Measurements from ENCODE around the gene IGDCC3. TPM values are rescaled to one million over a fixed set of nuclear protein-coding genes. Genes with fewer than 3 reads are reported as not detected.

Gene IGDCC3
- total RNA-seq, 2 donors from 2014 or later, result not detected

DNA sequence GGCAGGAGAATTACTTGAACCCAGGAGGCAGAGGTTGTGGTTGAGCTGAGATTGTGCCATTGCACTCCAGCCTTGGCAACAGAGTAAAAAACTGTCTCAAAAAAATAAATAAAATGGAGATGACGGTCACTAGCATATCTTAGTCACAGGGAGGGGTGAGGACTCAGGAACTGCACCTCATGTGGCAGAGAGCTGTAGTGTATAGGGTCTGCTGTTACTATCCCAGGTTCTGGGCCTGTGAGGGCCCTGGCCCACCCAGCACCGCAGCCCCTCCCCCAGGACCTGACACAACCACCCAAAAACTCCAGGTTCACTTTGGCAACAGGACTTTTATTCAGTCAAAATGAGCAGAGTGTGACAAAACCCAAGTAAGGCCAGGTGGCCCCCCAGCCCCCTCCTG lies 51.0 kb downstream of the IGDCC3 start:
- ATAC-seq, result no peak
- DNase-seq, result no peak
- TF ChIP-seq, protein P1, sequence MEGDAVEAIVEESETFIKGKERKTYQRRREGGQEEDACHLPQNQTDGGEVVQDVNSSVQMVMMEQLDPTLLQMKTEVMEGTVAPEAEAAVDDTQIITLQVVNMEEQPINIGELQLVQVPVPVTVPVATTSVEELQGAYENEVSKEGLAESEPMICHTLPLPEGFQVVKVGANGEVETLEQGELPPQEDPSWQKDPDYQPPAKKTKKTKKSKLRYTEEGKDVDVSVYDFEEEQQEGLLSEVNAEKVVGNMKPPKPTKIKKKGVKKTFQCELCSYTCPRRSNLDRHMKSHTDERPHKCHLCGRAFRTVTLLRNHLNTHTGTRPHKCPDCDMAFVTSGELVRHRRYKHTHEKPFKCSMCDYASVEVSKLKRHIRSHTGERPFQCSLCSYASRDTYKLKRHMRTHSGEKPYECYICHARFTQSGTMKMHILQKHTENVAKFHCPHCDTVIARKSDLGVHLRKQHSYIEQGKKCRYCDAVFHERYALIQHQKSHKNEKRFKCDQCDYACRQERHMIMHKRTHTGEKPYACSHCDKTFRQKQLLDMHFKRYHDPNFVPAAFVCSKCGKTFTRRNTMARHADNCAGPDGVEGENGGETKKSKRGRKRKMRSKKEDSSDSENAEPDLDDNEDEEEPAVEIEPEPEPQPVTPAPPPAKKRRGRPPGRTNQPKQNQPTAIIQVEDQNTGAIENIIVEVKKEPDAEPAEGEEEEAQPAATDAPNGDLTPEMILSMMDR (IDR thresholded peaks at IDR 0.05), result no peak
- no peak for TF ChIP-seq POLR2A (IDR thresholded peaks at IDR 0.05)
- H3K27ac ChIP-seq, result no peak overlapping the region
- H3K4me1 ChIP-seq, result peaks cover 4% of the 10 kb centered on the region
- 75 to 86% methylated on average over 2 of the region's 2 CpGs for WGBS, 2 donors
- no peaks in the 10 kb centered on the region for H3K27me3 ChIP-seq
- no peaks in the 10 kb centered on the region for H3K36me3 ChIP-seq (replicated peaks in 1 of 2; ENCODE audit: insufficient read depth in 1 of 2, low read depth in 2 of 2)
- no peak overlapping the region for H3K4me3 ChIP-seq
- no peaks in the 10 kb centered on the region for H3K9me3 ChIP-seq
- intact Hi-C loops (cut with DNase I), result no loop called here

DNA sequence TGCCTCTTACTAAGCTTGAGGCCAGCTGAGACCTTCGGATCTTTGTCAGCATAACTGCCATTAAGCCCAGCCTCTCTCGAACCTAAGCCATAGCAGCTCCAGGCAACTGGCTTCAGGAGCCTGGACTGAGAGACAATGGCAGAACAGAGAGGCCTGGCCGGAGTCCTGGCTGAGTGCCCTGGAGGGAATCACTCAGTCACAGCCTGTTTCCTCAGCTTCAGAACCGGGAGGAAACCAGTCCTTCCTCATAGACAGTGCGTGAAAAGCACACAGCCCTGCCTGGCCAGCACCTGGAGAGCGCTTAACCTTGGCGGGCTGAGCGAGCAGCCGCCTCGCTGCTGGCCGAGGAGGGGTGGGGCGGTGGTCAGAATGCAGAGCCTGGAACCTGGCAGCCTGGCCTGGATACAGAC lies 51.7 kb downstream of the IGDCC3 start:
- ATAC-seq (peak; percentile 50), DNase-seq (peak in 3 of 4 donors; percentile 8 to 45 (median 25))
- H3K36me3 ChIP-seq (replicated peaks in 1 of 2; ENCODE audit: insufficient read depth in 1 of 2, low read depth in 2 of 2), result no peaks in the 10 kb centered on the region
- H3K4me3 ChIP-seq, result no peak overlapping the region
- TF ChIP-seq, protein P1 (IDR thresholded peaks at IDR 0.05), result no peak
- no peaks in the 10 kb centered on the region for H3K9me3 ChIP-seq
- H3K27me3 ChIP-seq, result no peaks in the 10 kb centered on the region
- intact Hi-C loops (cut with DNase I), result no loop called here
- H3K4me1 ChIP-seq, result peaks cover 4% of the 10 kb centered on the region
- no peak overlapping the region for H3K27ac ChIP-seq
- 32 to 35% methylated on average over 3 to 6 of the region's 12 CpGs for WGBS, 2 donors

DNA sequence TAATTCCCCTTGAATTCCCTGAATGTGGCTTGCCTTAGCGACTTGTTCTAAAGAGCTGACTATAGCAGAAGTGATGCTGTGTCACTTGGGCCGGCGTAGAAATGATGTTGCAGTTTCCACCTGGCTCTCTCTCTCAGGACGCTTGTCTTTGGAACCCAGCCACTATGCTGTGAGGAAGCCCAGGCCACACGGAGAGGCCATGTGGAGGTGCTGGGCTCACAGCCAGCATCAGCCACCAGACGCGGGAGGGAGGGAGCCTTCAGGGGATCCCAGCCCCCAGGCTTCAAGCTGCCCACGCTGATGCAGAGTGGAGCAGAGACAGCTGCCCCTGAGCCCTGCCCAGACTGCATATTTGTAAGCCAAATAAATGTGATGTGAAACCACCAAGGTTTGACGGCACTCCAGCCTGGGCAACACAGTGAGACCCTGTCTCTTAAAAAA lies 54.7 kb downstream of the IGDCC3 start:
- DNase-seq (peak in 3 of 4 donors; percentile 62 to 72 (median 65)), ATAC-seq (peak; percentile 19)
- H3K36me3 ChIP-seq (replicated peaks in 1 of 2; ENCODE audit: insufficient read depth in 1 of 2, low read depth in 2 of 2), result no peaks in the 10 kb centered on the region
- TF ChIP-seq, protein P1 (IDR thresholded peaks at IDR 0.05), result no peak
- no peak for TF ChIP-seq POLR2A (IDR thresholded peaks at IDR 0.05)
- no peak overlapping the region for H3K27ac ChIP-seq
- H3K4me1 ChIP-seq, result peaks cover 4% of the 10 kb centered on the region
- intact Hi-C loops (cut with DNase I), result no loop called here
- no peaks in the 10 kb centered on the region for H3K27me3 ChIP-seq
- no peak overlapping the region for H3K4me3 ChIP-seq
- no peaks in the 10 kb centered on the region for H3K9me3 ChIP-seq
- 6 to 8% methylated on average over 6 to 9 of the region's 9 CpGs for WGBS, 2 donors

GRCh38 chr15:65318870-65319356 lies 58.9 kb downstream of the IGDCC3 start:
- peak; percentile 98 for ATAC-seq
- intact Hi-C loops (cut with DNase I), result loop anchor here (5.0 kb wide), 1 partner anchor 68 kb away; no protein-coding TSS in a partner anchor
- WGBS, 2 donors, result 37 to 40% methylated on average over 5 of the region's 5 CpGs
- no peak overlapping the region for H3K27ac ChIP-seq
- no peaks in the 10 kb centered on the region for H3K27me3 ChIP-seq
- no peaks in the 10 kb centered on the region for H3K4me1 ChIP-seq
- no peak overlapping the region for H3K4me3 ChIP-seq
- H3K9me3 ChIP-seq, result no peaks in the 10 kb centered on the region
- TF ChIP-seq, protein P1 (IDR thresholded peaks at IDR 0.05), result peak; percentile 83 to 97 (median 95)
- TF ChIP-seq POLR2A (IDR thresholded peaks at IDR 0.05), result no peak
- H3K36me3 ChIP-seq (replicated peaks in 1 of 2; ENCODE audit: insufficient read depth in 1 of 2, low read depth in 2 of 2), result no peaks in the 10 kb centered on the region
- DNase-seq, result peak; percentile 83 to 86 (median 83)

- H3K4me3 ChIP-seq, result no peak overlapping the region
- H3K27ac ChIP-seq, result no peak overlapping the region
- DNase-seq, result no peak
- intact Hi-C loops (cut with DNase I), result no loop called here
- TF ChIP-seq, protein P1 (IDR thresholded peaks at IDR 0.05), result no peak
- no peak for TF ChIP-seq POLR2A (IDR thresholded peaks at IDR 0.05)
- 71 to 72% methylated on average over 11 of the region's 11 CpGs for WGBS, 2 donors
- H3K9me3 ChIP-seq, result no peaks in the 10 kb centered on the region
- no peak for ATAC-seq
- no peaks in the 10 kb centered on the region for H3K36me3 ChIP-seq (replicated peaks in 1 of 2; ENCODE audit: insufficient read depth in 1 of 2, low read depth in 2 of 2)
- no peaks in the 10 kb centered on the region for H3K27me3 ChIP-seq
- no peaks in the 10 kb centered on the region for H3K4me1 ChIP-seq
Measured at GRCh38 chr15:65312400-65312916, 65.3 kb downstream of the IGDCC3 start.

All from body of pancreas (tissue), 4 donors.